Activated gamma-delta T cell treated with anti-CD3 and anti-CD28 coated beads, Interleukin-2, amount 50 U/mL, for 16 hours (primary cell): Measurements from ENCODE around the gene BBS7.

Experiments used
- DNase-seq: peaks from one replicate; pipeline ENCODE4 v3.0.0-alpha.2; 2020; ENCODE audit warnings: low read depth

BBS7 gene

DNA sequence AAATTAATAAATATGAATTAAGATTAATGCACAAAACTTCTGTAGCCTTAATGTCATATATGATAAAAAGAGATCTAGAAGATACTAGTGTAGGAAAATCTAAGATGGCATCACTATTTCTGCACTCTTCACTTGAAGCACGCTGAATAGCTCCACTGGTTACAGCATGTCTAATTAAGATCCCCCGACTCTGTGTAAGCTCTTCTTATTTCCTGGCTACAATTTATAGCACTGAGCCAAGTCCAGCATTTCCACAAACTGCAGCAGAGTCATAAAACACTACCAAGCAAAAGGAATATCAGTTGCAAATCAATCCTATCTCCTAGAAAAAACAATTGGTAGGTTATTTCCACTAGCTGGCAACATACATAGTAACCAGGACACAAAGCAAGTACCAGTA is 45.3 kb downstream of the BBS7 start:
- DNase-seq, result no peak

DNA sequence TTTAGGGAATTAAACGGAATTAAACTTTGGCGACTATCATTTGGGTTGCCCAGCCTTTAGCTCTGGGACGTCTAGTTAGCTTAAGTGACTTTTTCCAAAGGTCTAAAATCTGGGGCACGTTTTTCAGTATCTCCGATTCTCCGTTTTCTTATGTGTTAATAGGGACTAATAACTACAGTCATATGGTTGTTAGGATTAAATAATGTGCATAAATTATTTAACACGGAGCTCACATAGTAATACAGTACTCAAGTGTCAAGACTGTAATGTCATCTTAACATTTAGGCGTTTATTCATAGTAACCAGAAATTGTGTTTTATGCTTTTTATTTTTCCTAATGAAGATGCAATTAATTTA is 46.1 kb downstream of the BBS7 start:
- DNase-seq, result no peak

DNA sequence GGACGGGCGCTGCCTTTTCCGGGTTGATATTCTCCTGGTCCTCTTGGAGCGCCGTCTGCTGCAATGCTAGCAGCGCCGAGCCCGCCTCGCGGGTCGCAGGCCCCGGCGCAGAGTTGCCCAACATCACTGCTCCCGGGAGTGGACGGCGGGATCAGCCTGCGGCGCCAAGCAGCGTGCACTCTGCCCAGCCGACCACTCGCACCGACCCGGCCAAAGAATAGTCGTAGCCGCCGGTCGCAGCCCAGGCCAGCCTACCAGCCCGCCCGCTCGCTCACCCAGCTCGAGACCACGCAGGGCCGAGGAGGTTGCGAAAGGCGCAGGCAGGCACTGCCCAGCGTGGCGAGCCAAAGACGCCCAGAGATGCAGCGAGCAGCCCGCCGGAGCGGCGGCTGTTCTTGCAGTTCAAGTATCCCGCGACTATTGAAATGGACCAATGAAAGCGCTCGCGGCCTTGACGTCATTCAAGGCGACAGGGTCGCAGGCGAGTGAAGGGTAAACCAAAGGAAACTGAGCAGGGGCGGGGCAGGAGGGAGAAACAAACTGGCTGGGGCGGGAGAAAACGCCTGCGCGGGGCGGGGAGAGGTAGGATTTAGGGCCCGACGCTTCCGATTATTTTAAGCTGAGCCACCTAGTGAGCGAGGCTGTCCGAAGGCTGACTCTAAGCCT is 46.6 kb downstream of the BBS7 start, which contains the start of gene CCNA2:
Gene CCNA2 (minus strand): TSS at position 379 of the 666 bp plus-strand sequence. CDS start 255 bp downstream, at position 124.
- DNase-seq, result peak; percentile 93

DNA sequence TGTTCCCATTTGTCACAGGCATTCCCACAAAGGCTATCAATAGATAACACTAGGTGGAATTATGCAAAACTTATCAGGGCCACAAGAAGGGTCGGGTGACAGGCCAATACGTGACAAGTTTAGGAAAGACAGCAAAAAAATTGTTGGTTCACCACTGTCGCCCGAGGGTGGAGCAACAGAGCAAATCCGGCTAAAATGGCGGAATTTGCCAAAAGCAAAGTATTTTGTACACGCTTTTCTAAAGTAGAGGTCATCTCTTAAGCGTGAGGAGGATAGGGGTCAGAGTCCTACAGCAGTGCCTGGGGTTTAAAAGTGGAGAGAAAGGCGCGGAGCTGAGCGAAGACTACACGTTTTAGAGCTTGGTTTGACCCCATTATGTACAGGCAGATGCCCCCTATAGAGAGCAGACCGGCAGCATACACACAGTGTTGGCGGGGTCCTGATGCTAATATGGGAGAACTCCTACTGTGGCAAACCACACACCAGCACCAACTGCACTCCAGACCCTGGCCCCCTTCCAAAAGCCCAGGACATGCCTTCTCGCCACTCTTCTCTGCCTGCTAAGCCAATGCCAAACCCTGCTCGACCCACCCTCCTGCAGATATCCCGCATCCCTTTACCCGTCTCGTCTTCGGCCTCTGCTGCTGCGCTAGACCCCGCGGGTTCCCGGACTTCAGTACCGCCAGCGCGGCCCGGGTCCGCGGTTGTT is 47.3 kb downstream of the BBS7 start:
- DNase-seq, result no peak

DNA sequence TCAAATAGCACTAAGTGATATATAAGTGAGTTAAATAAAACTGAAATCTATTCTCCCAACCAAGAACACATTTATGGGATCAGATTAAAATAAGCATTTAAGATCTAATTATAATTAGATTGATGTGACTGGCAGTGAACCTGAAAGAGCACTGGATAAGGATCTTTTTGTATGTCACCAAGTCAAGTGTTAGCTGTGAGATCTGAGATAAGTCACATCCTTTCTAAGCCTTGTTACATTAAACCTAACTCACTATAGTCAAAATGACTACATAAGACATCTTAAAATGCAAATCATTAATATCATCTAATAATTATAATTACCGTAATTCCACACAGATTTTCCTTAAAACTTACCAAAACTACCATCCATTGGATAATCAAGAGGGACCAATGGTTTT is 48.2 kb downstream of the BBS7 start:
- DNase-seq, result no peak

DNA sequence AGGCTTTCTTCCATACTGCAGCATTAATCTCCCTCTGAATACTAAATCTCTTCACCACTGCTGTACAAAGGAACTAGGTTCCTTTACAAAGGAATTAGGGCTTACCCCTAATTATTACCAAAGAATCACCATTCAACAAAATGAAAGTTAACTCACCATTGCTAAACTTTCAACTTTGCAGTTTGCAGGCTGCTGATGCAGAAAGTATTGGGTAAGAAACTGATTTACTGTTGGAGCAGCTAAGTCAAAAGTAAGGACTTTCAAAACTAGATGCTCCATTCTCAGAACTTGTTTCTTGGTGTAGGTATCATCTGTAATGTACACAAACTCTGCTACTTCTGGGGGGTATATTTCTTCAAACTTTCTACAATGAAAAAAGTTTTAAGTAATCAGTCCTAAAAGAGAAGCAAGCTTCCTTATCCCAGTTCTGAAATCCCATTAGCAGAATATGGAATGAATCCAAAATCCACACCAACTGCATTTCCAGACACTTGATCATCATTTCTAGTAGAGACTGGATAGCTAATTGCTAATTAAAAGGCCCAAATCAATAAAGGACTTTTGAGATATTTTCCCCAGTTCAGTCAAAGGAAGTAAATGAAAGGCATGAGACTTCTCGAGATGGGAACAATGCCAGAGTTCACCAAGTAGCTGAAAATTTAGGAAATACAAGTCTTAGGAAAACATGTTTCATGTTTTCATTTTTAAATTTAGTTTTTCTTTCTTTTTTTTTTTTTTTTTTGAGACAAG is 50.9 kb downstream of the BBS7 start:
- no peak for DNase-seq

DNA sequence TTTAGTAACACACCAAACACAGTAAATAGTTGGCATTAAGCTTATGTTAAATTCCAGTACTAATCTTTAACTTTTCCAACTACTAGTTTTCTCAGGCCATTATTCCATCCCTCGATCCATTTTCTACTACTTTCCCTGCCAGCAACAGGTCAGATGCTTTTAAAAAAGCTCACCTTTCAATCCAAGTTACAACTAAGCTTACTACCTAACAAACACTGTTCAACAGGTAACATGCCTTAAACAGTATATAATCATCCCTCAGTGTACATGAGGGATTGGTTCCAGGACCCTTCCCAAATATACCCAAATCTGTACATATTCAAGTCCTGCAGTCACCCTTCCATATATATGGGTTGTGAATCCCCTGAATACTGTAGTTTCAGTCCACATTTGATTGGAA is 52.1 kb downstream of the BBS7 start:
- DNase-seq, result no peak

DNA sequence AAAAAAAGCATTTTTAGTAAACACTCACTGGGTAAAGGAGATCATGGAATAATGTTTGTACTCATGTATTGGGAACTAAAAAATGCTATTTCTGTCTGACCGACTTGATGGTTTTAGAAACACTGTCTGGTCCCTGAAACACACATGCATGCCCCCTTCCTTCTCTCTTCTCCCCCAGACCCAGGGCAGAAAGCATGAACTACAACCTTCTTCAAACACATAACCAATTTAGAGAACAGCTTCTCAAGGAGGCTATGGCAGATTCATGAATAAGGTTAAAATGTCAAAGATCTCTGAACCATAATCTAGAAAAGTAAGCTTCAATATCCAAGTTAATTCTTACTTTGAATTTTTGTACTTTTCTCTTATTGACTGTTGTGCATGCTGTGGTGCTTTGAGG is 52.6 kb downstream of the BBS7 start:
- DNase-seq, result no peak

DNA sequence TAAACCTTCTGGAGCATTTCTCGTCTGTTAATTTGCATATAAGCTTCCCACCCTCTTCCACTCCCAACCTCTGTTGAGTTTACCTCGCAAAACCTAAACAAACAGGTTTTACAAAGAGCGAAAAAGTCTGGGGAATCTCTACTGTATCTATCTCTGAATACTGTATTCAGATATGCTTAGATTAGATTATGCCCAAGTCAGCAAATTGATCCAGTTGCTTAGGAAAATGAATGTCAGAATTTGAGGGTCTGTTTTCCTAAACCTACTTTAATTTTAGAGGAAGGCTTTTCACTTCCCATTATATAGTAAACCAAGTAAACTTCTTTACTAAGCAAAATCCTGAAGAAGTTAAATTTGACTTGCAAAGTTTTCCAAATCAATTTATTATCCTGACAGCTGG is 53.3 kb downstream of the BBS7 start:
- DNase-seq, result no peak

DNA sequence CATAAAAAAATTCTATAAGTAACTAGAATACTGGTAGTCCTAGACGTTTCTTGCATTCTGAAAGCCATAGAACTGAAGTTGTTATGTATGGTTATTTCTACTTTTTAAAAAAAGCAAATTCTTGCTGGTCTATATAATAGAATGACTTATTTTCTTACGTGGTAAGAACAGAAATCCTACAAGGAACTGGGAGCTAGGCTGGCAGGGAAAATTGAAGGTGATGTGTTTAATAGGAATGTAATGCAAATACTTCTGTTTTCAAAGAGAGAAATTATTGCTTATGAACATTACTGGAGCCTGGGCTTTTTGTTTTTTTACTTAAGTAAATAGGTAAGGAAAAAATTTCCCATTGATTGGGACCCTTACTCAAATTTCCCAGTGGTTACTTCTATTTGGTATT is 55.5 kb downstream of the BBS7 start:
- DNase-seq, result no peak

DNA sequence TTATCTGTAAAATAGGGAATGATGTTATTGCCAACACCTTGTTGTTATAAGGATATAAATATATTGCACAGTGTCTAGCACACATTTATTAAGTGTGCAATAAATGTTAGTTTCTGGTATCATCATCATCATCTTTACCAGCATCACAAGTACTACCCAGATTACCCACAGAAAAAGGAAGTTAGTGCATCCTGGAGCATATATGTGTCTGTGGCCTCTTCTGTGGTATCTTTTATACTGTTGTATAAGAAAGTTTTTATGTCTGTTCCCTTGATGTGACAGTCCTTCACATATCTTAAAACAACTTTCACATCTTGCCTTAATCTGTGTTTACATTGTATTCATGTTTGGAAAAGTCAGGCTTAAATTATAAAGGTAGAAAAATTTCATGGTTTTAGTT is 59.2 kb downstream of the BBS7 start:
- DNase-seq, result no peak

DNA sequence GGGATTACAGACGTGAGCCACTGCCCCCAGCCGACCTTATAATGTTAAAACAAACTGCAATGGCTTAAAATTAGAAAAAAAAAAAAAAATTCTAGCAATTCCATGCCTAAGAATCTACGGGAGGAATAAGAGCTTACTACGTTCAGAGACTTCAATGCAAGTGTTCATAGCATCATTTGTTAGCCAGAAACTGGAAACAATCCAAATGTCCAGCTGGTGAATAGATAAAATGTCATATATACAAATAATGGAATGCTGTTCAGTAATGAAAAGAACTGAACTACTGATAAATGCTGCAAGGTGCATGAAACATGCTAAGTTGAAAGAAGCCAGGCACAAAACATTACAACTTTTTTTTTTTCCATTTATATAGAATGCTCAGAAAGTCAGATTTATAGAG is 63.9 kb downstream of the BBS7 start:
- no peak for DNase-seq

DNA sequence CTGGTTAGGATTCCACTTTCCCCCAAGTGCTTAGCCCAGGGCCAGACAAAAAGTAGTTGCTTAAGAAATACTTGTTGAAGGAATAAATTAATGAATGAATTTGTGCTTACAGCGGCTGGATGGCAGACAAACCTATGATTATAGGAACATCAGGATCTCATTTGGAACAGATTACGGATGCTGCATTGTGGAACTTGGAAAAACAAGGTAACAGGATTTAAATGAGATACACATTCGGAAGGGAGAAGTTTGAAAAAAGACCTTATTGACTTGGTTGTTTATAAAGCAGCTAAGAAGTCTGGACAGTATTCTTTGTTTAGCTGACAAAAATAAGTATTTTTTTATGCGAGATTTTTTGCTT is 68.6 kb downstream of the BBS7 start:
- DNase-seq, result no peak

DNA sequence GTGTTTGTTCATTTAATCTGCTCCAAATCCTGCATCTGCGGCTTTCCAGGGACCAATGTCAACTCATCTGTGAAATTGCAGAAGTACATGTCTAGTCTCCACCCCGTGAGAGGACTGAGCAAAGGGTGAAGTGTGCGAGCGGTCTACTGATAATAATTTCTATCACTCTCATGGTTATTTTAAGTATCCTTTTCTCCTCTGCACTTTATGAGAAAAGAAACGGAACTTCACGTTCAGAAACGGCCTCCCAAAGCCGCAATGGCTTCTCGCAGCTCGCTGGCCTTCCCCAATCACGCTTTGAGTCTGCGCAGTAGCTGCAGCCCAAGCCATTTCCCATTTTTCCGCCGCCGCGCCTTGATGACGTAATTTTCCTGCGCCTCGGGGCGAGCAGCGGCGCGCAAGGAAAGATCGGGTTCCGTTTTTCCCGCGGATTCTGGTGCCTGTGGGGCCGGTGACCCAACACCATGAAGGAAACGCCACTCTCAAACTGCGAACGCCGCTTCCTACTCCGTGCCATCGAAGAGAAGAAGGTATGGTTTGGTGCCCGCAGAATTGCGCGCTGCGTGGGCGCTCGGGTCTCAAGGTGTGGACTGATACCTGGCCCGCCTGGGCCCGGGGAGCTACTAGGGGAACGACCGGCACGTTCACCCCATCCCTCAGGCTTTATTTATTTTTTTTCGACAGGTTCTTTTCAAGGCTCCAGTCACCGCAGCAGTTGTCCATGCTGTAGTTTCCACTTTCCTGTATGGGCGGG is 69.1 kb downstream of the BBS7 start, which contains the start of gene EXOSC9:
Gene EXOSC9 (plus strand): TSS at position 363 of the 754 bp plus-strand sequence. CDS start 102 bp downstream, at position 465.
- peak; percentile 91 for DNase-seq

DNA sequence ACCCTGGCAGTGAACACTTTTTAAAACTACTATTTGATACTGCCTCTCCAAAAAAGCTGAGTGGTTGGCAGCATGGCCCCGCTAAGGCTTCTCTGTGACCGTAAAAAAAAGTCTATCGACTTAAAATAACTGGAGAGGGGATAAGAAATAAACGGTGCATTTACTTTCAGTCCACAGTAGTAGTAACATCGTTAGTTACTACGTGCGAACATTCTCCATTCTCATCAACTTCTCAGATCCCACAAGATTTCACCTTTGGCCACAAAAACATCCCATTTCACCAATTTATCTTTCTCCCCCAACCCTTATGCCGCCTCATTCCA is 69.7 kb downstream of the BBS7 start:
- no peak for DNase-seq

DNA sequence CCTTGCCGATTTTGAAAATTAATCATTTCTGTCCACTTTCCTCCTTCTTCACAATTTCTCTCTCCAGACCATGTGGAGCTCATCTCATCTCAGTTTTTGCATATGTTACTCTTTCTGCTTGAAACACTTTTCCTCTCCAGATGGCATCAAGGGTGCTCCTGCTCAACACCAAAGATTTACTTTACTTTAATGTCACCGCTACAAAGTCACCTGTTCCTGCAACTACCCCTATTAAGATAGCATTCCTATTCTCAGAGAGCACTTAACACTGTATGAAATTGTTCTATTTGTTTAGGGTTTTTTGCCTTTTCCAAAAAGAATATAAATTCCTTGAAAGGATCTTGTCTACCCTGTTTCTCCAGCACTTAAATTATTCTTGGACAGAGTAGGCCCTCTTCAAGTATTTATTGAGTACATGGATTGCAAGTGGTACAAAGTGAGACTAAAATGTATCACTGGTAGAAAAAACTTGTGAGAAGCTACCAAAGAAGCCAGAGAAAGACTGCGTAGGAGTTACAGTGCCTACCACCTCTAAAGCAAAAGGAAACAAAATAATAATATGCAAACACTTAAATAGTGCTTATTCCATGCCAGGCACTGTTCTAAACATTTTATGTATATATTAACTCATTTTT is 70.3 kb downstream of the BBS7 start:
- no peak for DNase-seq

DNA sequence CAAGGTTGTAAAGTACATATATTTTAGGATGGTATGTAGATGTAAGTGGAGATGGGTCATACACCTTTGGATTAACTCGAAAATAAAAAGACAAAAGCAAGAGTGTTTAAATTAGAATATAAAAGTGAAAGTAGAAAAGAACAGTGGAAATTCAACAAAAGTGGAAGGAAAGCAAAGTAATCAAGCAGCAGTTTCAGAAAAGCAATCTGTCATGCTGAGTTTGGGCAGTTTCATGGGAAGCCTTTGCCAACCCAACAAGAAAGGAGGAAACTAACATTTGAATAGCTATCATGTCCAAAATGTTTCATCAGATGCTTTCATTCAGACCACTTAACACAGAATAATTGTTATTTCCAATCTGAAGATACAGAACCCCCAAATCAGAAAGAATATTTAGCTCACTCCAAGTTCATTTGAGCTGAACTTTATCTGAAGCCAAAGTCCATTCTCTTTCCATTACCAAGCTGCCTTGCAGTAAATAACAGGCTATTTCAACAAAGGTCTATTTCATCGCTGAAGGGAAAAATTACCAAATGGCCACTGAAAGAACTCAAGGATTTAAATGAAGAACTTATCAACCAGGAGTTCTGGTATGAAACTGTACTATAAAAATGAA is 71.0 kb downstream of the BBS7 start:
- no peak for DNase-seq

DNA sequence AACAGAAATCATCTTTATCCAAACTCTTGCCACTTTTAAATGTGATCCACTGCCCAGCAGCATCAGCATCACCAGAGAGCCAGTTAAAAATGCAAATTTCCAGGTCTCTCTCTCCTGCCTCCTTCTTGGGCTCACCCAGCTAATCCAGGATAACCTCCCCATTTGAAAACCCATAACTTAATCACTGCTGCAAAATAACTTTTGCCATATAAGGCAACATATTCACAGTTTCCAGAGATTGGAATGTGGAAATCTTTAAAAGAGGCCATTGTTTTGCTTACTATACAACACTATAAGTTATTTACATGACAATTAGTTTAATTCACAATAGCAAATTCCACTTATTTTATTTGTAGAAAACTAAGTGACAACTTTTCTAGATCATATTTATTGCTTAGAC is 74.0 kb downstream of the BBS7 start:
- DNase-seq, result no peak

DNA sequence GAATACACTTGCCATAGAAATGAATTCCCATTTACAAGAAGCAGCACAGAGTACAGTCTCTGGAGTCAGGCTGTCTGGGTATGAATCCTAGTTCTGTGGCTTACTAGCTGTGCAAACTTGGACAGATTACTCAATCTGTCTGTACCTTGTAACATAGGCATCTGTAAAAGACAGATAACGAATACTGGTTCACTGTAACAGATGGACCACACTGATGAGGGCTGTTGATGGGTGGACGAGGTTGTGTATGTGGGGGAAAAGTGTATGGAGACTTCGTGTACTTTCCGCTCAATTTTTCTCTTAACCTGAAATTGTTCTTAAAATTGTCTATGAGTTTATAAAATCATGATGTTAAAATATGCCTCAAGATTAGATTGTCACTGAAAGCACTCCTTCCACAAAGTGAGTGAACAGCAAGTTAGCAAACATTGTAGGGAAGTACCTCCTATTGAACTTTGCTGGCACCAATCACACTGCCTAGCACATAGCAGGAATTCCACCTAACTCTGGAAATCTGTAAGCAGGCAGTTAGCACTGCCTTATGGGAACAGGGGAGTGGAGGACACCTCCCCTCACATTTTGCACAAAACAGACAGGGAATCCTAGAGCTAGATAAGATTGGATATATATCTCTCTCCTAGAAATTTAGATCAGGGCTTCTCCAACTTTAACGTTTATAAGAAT is 75.6 kb downstream of the BBS7 start:
- no peak for DNase-seq

DNA sequence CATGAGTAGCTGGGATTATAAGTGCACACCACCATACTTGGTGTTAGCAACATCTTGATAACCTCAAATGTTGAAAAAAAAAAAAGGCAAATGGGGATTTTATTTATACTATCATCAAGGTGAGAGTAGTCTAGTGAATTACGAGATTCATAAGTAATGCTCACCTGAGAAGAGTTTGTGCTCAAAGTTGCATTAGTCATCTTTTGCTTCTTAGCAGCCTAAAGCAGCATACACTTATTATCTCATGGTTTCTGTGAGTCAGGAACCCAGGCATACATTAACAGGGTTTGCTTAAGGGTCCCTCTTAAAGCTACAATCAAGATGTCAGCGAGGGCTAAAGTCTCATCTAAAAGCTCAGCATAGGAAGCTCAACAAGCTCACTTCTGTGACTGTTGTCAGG is 77.3 kb downstream of the BBS7 start:
- DNase-seq, result no peak

DNA sequence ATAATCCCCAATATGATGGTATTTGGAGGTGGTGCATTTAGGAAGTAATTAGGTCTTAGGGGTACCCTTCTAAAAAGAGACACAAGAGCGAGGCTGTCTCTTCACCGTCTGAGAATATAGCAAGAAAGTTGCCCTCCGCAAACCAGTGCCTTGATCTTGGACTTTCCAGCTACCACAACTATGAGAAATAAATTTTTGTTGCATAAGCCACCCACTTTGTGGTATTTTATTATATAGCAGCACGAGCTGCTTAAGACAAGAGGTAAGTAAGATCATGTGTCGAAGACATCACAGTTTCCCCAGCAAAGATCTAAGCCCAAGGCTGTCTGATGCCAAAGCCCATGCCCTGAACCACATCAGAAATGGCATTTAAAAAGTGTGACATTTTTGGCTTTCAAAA is 78.8 kb downstream of the BBS7 start:
- no peak for DNase-seq
